NCI-H128 (cell line): ENCODE results near the gene PLCL2.
"Not testable (repeated sequence)": the region's sequence is repeated elsewhere in the genome, so short reads cannot be mapped to it uniquely, and the experiment has no call there.

Experiments used
- DNase-seq: peaks from one replicate; lab custom pipeline; 2025; ENCODE audit not compliant: unreplicated experiment; lab: John Stamatoyannopoulos, UW

PLCL2 gene

DNA sequence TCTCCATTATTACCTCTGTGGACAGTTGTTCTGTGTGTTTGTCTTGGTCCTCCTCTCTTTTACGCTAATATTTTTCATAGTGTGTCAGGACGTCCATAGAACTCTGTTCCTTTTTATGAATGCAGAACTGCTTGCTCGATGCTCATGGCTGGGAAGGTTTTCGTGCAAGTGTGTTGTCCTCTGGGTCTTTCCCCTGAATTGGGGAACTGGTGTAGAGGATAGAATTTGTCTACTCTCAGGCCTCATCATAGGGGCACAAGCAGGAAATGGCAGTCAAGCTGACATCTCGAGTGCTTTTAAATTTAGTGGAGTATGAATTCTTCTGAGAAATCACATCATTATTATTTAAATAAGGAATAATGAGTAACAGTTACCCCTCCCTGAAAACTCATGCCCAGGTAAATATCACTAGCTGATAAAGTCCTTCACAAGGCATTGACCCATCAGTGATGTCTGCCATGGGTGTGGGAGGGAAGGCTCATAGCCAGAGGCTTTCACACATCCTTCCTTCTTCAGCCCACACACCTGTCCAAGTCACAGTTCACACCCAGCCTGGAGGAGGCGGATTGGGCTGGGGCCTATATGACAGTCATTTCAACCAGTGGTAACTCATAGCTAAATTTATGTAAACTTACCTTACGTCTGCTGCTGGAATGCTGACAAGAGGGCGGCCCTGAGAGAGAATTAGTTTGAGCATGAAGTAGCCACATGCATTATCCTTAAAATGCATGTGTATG lies 226.1 kb downstream of the PLCL2 start:
- no peak for DNase-seq

DNA sequence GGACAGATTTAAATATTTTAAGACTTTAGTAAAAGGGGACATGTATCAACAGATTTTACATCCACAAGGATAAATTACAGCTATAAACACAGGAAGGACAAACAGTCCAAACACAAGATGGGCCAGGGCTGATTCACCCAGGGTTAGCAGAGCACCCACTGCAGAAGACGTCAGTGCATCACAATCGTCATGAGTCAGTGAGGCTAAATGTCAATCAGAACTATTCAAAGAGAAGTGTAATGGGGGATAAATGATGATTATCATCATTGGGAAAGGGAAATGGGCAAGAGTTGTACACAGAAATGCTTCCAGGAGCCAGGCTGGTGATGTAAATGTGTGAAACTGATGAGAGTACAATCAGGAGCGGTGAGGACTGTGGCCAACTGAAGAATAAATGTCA lies 226.8 kb downstream of the PLCL2 start:
- DNase-seq: no peak

DNA sequence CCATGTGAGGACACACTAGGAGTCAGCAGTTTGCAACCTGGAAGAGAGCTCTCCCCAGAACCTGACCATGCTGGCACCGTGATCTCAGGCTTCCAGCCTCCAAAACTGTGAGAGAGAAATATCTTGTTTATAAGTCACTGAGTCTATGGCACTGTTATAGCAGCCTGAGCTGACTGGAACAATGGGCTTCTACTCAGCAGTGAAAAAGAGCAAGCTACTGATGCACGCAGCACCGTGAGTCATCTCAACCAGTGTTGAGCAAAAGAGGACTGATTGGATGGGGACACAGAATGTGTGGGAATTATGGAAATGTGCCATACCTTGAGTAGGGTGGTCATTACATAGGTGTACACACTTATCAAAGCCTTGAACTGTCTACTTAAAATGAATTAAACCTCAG lies 230.4 kb downstream of the PLCL2 start:
- DNase-seq: no peak

DNA sequence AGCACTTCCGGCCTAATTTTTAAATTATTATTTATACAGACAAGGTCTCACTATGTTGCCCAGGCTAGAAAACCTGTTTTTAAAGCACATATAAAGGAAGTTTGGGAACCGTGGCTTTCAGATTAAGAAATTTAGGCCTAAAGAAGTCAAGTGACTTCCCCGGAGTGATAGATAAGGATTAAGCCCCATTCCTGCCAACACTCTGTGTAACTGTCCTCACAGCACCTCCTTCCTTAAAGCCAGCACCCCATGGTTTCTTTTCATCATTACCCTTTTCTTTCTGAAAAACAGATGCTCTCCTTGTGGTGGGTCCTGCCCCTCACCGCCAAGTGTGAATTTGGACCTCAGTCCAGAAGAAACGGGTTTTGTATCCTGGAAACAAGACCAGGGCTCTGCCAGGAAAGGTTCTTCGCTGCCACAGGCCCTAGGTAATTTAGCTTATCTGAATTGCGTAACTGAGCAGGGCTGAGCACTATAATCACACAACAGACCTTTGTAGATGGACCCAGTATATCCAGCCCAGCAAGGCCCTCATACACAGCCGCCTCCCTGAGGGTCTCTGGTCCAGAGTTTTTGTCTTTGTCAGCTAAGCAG lies 231.3 kb downstream of the PLCL2 start:
- DNase-seq: no peak

DNA sequence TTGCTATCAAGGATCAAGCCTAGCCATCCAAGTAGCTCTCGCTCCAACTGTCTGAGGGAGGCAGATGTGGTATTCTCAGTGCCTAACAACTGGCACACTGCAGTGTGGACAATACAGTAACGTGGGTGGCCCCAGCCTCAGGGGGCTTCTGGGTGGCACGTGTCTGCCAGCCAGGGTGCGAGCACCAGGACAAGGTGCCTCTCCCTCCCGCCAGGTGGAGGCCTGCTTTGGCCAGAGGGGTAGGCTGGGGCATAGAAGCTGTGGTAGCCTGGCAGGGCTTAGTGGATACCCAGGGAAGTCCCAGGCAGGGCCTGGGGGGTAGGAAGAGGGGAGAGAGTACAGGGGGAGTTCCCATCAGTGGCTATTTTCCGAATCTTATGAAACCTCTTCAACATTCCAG lies 234.0 kb downstream of the PLCL2 start:
- no peak for DNase-seq

DNA sequence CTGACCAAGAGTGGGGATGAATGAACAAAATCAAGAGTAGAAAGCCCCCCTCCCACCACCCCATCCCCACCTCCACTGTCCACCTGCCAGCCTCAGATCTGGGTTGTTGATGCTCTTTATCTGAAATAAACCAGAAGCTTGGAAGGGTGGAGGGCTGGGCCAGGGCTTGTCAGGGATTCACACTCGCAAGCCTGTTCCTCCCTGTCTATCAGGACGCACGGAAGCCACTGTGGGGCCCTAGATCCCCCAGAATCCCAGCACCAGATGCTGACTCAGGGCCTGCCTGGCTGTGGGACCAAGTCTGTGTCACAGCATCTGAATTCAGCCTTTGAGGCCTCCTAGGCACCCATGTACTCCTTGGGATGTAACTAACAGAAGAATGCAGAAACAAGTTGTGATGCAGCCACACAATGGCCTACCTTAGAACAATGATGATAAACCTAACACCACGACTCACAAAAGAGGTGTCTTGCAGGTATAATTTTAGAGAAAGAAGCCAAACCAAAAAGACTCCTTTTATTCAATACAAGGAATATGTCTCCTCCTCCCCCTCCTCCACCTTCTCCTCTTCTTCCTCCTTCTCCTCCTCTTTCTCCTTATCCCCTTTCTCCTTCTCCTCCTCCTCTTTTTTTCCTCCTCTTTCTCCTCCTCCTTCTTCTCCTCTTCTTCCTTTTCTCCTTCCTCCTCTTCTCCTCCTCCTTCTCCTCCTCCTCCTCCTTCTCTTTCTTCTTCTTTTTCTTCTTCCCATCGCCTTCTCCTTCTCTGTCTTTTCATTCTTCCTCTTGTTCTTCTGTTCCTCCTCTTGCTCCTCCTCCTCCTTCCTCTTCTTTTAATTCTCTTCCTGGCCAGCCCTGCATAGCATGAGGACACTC lies 234.7 kb downstream of the PLCL2 start:
- no peak for DNase-seq

DNA sequence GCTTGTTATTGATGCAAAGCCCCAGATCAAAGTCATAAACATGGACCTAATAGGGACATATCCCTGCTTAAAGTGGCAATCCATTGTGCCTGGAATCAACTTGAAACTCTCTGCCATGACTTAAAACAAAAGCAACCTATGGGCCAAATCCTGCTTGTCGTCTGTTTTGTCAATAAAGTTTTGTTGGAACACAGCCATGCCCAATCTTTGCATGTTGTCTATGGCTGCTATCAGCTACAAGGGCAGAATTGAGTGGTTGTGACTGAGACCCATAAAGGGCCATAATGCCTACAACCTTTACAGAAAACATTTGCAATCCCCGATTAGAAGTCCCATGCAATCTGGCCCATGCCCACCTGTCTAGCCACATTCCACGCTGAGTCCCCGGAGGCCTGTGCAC lies 235.4 kb downstream of the PLCL2 start:
- DNase-seq: no peak

DNA sequence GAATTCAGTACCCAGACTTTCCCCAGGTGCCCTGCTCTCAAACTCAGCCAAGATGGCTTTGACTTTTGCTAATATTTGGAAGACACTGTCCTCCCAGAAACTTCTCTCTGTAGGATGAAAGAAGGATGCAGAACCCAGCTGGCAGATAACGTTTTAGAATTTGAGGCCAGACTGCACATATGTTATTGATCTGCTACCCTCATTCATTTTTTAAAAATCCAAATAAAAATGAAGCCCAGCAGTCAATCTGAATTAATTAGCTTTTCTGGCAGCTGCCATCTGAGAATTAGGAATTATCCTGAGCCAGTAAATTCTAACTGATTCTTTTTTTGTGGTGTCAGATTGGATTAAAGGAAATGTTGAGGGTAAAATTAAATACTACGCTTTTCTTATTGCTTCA lies 236.6 kb downstream of the PLCL2 start:
- no peak for DNase-seq

DNA sequence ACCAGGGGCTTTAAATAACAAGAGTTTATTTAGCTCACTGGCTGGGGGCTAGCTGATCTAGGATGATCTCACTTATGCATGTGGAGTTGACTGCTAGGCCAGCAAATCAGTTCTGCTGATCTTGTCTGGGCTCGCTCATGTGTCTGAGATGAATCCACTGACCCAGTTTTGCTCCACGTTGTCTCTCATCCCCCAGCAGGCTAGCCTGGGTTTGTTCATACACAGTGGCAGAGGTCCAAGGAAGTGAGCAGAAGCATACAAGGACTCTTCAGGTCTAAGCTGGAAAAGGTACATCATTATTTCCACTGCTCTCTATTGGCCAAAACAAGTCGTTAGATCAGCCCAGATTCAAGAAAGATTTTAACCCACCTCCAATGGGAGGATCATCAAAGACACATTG lies 238.0 kb downstream of the PLCL2 start:
- no peak for DNase-seq

DNA sequence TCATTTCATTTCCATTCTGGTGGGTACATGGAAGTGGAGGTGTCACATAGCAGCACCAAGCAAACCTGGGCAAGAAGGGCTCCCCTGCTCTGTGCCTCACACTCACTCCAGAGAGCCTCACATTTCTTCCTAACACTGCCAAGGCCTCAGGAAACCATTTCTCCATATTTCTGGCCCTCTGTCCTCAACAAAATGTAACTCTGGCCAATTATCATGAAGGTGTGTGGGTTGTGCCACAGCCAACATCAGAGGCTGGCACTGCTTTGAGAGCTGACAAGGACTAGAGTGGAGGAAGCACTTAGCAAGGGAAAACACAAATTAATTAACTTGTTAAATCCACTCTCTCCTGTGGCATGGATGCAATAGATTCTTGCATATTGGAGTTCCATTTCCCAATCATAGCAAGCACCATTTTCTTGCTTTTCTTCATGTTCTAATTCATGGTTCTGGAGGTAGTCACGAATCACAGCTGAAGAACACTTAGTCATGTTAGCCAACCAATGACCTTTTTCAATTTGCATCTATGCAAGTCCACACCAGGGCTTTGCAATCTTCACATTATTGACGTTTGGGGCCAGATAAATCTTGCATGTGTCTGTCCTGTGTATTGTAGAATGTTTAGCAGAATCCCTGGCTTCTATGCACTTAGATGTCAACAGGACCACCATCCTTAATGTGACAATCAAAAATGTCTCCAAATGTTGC lies 241.1 kb downstream of the PLCL2 start:
- DNase-seq: no peak

DNA sequence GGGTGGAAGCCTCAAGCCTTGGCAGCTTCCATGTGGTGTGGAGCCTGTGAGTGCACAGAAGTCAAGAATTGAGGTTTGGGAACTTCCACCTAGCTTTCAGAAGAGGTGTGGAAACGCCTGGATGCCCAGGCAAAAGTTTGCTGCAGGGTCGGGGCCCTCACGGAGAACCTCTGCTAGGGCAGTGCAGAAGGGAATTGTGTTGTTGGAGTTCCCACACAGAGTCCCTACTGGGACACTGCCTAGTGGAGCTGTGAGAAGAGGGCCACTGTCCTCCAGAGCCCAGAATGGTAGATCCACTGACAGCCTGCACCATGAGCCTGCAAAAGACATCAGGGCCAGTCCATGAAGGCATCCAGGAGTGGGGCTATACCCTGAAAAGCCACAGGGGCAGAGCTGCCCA lies 243.9 kb downstream of the PLCL2 start:
- not testable (repeated sequence) for DNase-seq

DNA sequence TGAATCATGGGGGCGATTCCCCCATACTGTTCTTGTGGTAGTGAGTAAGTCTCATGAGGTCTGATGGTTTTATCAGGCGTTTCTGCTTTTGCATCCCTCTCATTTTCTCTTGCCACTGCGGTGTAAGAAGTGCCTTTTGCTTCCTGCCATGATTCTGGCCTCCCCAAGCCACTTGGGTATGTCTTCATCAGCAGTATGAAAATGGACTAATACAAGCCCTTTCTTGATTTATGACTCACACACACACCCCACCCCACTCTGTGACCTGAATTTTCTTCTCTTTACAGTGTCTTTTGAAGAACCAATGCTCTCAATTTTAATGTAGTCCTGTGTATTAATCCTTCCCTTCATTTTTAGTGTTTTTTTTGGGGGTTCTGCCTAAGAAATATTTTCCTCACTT lies 244.8 kb downstream of the PLCL2 start:
- DNase-seq: no peak

DNA sequence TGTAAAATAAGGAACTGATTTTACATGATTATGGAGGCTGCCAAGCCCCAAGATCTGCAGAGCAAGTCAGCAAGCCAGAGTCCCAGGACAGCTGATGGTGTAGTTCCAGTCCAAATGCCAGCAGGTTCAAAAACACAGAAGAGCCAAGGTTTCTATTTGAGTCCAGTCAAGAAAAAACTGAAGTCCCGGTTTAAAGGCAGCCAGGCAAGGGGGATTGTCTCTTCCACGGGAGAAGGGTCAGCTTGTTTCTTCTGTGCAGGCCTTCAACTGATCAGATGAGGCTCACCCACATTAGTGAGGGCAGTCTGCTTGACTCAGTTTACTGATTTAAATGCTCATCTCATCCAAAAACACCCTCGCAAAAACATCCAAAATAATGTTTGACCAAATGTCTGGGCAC lies 246.2 kb downstream of the PLCL2 start:
- no peak for DNase-seq

DNA sequence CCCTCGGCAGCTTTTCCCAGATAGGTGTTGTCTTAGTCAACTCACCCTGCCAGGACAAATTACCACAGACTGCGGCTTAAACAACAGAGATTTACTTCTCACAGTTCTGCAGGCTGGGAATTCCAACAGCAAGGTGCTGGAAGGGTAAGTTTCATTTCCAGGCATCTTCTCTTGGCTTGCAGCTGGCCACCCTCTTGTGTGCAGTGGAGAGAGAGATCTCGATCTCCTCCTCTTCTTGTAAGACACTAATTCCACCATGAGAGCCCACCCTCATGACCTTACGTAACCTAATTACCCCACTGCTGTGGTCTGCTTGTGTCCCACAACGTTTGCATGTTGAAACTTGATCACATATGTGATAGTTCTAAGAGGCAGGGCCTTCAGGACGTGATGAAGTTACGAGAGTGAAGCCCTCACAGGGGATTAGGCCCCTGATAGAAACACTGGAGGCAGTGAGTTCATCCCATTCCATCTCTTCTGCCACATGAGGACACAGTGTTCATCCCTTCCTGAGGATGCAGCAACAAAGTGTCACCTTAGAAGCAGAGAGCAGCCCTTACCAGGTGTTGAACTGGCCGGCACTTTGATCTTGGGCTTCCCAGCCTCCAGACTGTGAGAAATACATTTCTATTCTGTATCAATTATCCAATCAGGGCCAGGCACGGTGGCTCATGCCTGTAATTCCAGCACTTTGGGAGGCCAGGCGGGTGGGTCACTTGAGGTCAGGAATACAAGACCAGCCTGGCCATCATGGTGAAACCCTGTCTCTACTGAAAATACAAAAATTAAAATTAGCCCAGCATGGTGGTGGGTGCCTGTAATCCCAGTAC lies 247.7 kb downstream of the PLCL2 start:
- no peak for DNase-seq

DNA sequence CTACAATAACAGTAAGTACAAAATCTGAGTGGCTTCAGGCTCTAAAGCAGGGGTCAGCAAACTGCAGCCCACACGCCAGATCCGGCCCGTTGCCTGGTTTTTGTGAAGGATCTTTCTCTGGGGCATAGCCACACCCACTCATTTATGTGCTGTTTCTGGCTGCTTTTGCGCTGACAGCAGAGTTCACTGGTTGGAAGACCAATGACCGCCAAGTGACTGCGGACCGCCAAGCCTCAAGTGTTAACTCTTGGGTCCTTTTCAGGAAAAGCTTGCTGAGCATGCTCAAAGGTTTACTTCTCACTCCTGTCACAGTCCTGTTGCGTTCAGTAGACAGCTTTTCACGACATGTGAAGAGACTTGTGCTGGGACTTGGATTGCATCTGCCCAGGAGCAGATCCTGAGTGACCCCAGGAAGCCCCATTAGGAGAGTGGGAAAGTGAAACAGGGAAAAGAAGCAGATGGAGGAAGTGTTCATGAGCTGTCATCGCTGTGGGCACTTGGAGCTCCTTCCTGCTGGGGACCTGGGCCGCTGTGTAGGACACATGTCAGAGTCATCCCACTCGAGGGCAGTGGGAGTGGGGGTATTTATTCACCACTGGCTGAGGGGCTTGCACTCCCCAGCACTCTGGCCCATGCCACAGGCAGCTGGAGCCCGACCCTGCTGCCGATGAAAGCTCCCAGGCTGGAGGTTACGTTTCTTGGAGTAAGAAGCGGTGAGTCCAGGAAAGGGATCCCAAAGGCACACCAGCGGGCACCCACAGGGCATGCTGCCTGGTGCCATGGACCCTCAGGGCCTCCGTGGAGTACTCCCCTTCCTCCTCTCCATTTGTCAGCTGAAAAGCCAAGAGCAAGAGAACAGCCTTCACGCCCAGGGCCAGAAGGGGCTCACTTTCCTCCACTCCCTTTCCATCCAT lies 249.1 kb downstream of the PLCL2 start:
- DNase-seq: no peak

DNA sequence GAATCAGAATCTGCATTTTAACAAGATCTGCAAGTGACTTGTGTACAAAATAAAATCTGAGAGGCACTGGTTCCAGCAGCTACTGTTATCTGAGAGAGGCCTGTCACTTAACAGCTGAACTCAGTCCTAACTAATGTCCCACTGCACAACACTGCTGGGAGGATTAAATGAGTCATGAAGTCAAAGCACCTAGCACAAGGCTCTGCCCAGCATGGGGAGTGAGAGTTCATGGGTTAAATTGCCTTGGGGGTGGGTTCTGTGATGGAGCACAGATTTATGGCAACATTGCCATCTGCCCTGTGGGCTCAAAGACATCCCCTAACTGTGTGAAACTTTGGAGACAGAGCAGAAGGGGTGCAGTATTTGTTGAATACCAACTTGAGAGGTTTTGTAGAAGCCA lies 250.9 kb downstream of the PLCL2 start:
- DNase-seq: no peak

DNA sequence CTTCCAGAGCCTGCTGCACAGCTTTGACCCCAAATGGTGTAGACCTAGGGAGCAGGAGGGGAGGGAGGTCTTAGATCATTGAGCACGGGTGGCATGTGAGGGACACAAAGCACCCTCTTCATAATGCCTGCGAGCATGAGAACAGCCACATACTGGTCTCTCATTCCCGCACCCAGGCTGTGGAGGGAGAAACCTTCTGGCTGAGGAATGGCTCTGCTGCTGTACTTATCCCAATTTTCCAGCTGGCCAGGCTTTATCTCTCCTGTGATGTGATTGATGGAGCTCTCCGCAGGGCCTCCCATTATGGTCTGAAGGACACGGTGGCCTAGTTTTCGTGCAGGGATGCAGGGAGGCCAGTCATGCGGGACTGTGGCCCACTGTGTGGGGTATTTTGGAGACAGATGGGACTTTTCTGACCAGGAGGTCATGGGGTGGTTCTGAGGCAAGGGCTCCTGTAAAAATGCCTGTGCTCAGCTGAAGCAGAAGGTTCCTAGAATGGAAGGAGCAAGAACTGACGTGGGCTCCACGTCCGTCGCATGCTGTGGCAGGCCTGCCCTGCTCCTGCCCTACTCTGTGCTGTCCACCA lies 251.5 kb downstream of the PLCL2 start:
- DNase-seq: no peak

DNA sequence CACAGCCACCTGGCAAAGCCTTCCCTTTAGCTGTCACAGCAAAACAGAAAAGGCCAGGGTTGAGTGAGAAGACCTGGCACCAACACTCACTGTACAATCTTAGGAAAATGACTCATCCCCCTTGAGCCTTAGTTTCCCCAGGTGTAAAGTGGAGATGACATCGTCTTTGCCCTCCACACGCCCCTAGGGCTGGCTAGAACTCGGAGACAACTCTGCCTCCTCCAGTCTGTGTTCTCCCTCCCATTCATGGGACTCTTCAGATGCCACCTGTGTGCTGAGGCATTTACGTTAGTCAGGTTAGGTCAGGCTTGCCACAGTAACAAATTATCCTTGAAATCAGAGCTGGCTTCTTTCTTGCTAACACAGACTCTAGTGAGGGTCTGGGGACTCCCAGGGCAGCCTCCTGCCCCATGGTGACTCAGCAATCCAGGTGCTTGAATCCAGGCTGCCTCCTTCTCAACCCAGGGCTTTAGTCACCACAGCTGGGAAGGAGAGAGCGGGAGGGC lies 252.6 kb downstream of the PLCL2 start:
- DNase-seq: no peak
